ENCODE results near the gene VWF.

- TF ChIP-seq BHLHE40 (IDR thresholded peaks at IDR 0.05; ENCODE audit: borderline replicate concordance) = no peak
- no peak for TF ChIP-seq SUZ12 (IDR thresholded peaks at IDR 0.05)
- no peak for TF ChIP-seq FOXK2 (IDR thresholded peaks at IDR 0.05)
- TF ChIP-seq SP1 (IDR thresholded peaks at IDR 0.05) = no peak
- TF ChIP-seq ZNF384 (IDR thresholded peaks at IDR 0.05) = no peak
- no peak for TF ChIP-seq NFRKB (IDR thresholded peaks at IDR 0.05)
- no peak for TF ChIP-seq CTBP1 (IDR thresholded peaks at IDR 0.05; ENCODE audit: borderline replicate concordance)
- TF ChIP-seq ARNT (IDR thresholded peaks at IDR 0.05) = no peak
- TF ChIP-seq ELF4 (IDR thresholded peaks at IDR 0.05) = no peak
- no peak for TF ChIP-seq FOXA1 (IDR thresholded peaks at IDR 0.05)
Measured at GRCh38 chr12:5977556-5977955, 146.9 kb downstream of the VWF start.

All from HEK293T (cell line).